GM12878 (cell line): Measurements from ENCODE around the gene TIGD1. TPM values are rescaled to one million over a fixed set of nuclear protein-coding genes. Genes with fewer than 3 reads are reported as not detected.

ENCODE experiments used
- ATAC-seq: fragments of 200-7000 bp; cut with Tn5 transposase; 3 replicates; pipeline ENCODE4 v1.9.1; 2020; ENCODE audit warnings: mild to moderate bottlenecking, moderate library complexity
- BruUV-seq: library from RNA; stranded (reverse); fragments of 400-500 nt; replicated peaks from 2 replicates; lab custom pipeline; 2021; lab: Mats Ljungman, UMichigan
- CTCF ChIA-PET: fragments of 300-600 bp; sonication (Branson Sonifier 250); formaldehyde crosslinking; extraction: SDS; loops from one replicate; lab custom pipeline; 2021; ENCODE audit warnings: inconsistent platforms; lab: Yijun Ruan, JAX
- POLR2A ChIA-PET: fragments of 350-600 bp; formaldehyde crosslinking; extraction: SDS; loops from one replicate; lab custom pipeline; 2021; ENCODE audit warnings: inconsistent platforms; lab: Charles Lee
- RAD21 ChIA-PET: fragments of 300-600 bp; sonication (Branson Sonifier 250); formaldehyde crosslinking; loops from one replicate; lab custom pipeline; 2023; ENCODE audit warnings: antibody characterized with exemption; ENCODE audit not compliant: unreplicated experiment; lab: Charles Lee
- SMC1A ChIA-PET: fragments of 300-600 bp; sonication (Branson Sonifier 250); formaldehyde crosslinking; loops from one replicate; lab custom pipeline; 2023; ENCODE audit not compliant: unreplicated experiment, uncharacterized antibody; lab: Charles Lee
- DNase-seq: peaks from one replicate; pipeline ENCODE4 v3.0.0-alpha.2; 2011; ENCODE audit warnings: low read depth, low spot score
- FAIRE-seq: peaks from 3 replicates; lab custom pipeline; 2011; peaks lifted over from hg19 to GRCh38; lab: Jason Lieb, UNC
- H2AFZ ChIP-seq: 2 replicates; pipeline ENCODE4 v1.6.0; 2011; ENCODE audit warnings: low read depth, low read length, control low read depth; ENCODE audit not compliant: control insufficient read depth
- H3K27ac ChIP-seq: 2 replicates; pipeline ENCODE4 v1.5.1; 2011; ENCODE audit warnings: control low read depth; ENCODE audit not compliant: control insufficient read depth, insufficient read depth
- H3K27me3 ChIP-seq, 2 experiments: replicated peaks in 1 of 2; 2 replicates each; pipeline versions ENCODE4 v1.6.0 to v1.6.1; 2011; ENCODE audit warnings: low read length in 1 of 2; ENCODE audit not compliant: control insufficient read depth in 2 of 2, insufficient read depth in 2 of 2
- H3K36me3 ChIP-seq, 2 experiments: 2 replicates each; pipeline ENCODE4 v1.5.1; 2011; ENCODE audit warnings: low read length in 1 of 2; ENCODE audit not compliant: control insufficient read depth in 2 of 2, insufficient read depth in 2 of 2
- H3K4me1 ChIP-seq: 2 replicates; pipeline ENCODE4 v1.6.1; 2011; ENCODE audit warnings: mild to moderate bottlenecking, low read length, moderate library complexity, mixed read lengths; ENCODE audit not compliant: control insufficient read depth, insufficient read depth
- H3K4me2 ChIP-seq: 2 replicates; pipeline ENCODE4 v1.6.0; 2011; ENCODE audit warnings: control low read depth; ENCODE audit not compliant: control insufficient read depth, insufficient read depth
- H3K4me3 ChIP-seq: fragments of 200-600 bp; sonication (generic); 2 replicates; pipeline ENCODE4 v1.5.1; 2016
- H3K79me2 ChIP-seq: 2 replicates; pipeline ENCODE4 v1.6.0; 2011; ENCODE audit warnings: low read length; ENCODE audit not compliant: control insufficient read depth, insufficient read depth
- H3K9ac ChIP-seq: 2 replicates; pipeline ENCODE4 v1.8.0; 2011; ENCODE audit warnings: low read length, control low read depth, mixed read lengths; ENCODE audit not compliant: control insufficient read depth, insufficient read depth
- H3K9me3 ChIP-seq: replicated peaks from 3 replicates; pipeline ENCODE4 v1.5.1; 2011; ENCODE audit warnings: mild to moderate bottlenecking, low read length; ENCODE audit not compliant: control insufficient read depth, insufficient read depth
- H4K20me1 ChIP-seq: 2 replicates; pipeline ENCODE4 v1.6.0; 2011; ENCODE audit not compliant: control insufficient read depth, insufficient read depth
- BHLHE40 ChIP-seq, 2 experiments: fragments of 450-650 bp in 1 of 2; IDR thresholded peaks; 2 replicates each; pipeline ENCODE4 v1.6.1; 2011 to 2017; ENCODE audit warnings: low read depth in 2 of 2, borderline replicate concordance in 1 of 2, improper control_type of control experiment in 1 of 2, low read length in 1 of 2, mild to moderate bottlenecking in 1 of 2
- CHD4 ChIP-seq: fragments of 200-600 bp; sonication (generic); IDR thresholded peaks from 2 replicates; pipeline ENCODE4 v1.6.1; 2016; ENCODE audit warnings: mild to moderate bottlenecking
- CTCF ChIP-seq, 3 experiments: IDR thresholded peaks in 2 of 3; conservative IDR thresholded peaks in 1 of 3; 2 replicates each; pipeline ENCODE4 v1.5.1; 2011; ENCODE audit warnings: low read depth in 3 of 3, low read length in 3 of 3, mild to moderate bottlenecking in 3 of 3, control low read depth in 2 of 3, moderate library complexity in 2 of 3, inconsistent platforms in 1 of 3, mixed read lengths in 1 of 3; ENCODE audit not compliant: control insufficient read depth in 2 of 3, insufficient read depth in 1 of 3; ENCODE audit errors: extremely low read depth in 1 of 3
- E4F1 ChIP-seq: fragments of 450-650 bp; IDR thresholded peaks from 2 replicates; pipeline ENCODE4 v1.6.1; 2018; ENCODE audit warnings: borderline replicate concordance, mild to moderate bottlenecking; ENCODE audit not compliant: partially characterized antibody
- FOXK2 ChIP-seq: fragments of 450-650 bp; IDR thresholded peaks from 2 replicates; pipeline ENCODE4 v1.6.1; 2017; ENCODE audit warnings: mild to moderate bottlenecking, moderate library complexity
- IKZF1 ChIP-seq: fragments of 450-650 bp; conservative IDR thresholded peaks from 2 replicates; pipeline ENCODE4 v1.6.1; 2017; ENCODE audit warnings: antibody characterized with exemption, mild to moderate bottlenecking
- LARP7 ChIP-seq: fragments of 450-650 bp; IDR thresholded peaks from 2 replicates; pipeline ENCODE4 v1.6.1; 2017; ENCODE audit warnings: mild to moderate bottlenecking
- RAD21 ChIP-seq: IDR thresholded peaks from 2 replicates; pipeline ENCODE4 v1.6.1; 2011; ENCODE audit warnings: mild to moderate bottlenecking, low read depth, low read length, moderate library complexity; ENCODE audit not compliant: insufficient read depth
- SMC3 ChIP-seq: IDR thresholded peaks from 2 replicates; pipeline ENCODE4 v1.6.1; 2011; ENCODE audit warnings: low read length, improper control_type of control experiment, borderline replicate concordance
- USF1 ChIP-seq: IDR thresholded peaks from 2 replicates; pipeline ENCODE4 v1.6.1; 2011; ENCODE audit warnings: borderline replicate concordance, low read depth, mild to moderate bottlenecking, moderate library complexity, mixed read lengths, low read length; ENCODE audit not compliant: insufficient read depth; ENCODE audit errors: extremely low read length
- WGBS: methylation state at CpG from one replicate; pipeline ENCODE4 v1.1.6; 2016; ENCODE audit warnings: low lambda C conversion rate; ENCODE audit not compliant: insufficient replicate concordance, insufficient coverage; ENCODE audit errors: missing lambda C conversion rate; 5-methylcytosine and 5-hydroxymethylcytosine counted together
- in situ Hi-C: fragments of 300-500 bp; cut with MboI; formaldehyde crosslinking; loops from 9 replicates; pipeline ENCODE4 v1.14.3; 2018; ENCODE audit warnings: mixed read lengths
- intact Hi-C: fragments of 100-400 bp; cut with micrococcal nuclease; formaldehyde crosslinking; loops from one replicate; pipeline ENCODE4 v1.14.2; 2022; ENCODE audit not compliant: unreplicated experiment
- polyA plus RNA-seq, 11 experiments: library from polyadenylated mRNA; depleted of rRNA in 4 of 11; unstranded in 6 of 11; stranded (reverse) in 5 of 11; fragments of >200 nt; fragmentation: Nextera tagmentation in 4 of 11; fragmentation: Illumina TruSeq in 1 of 11; extraction: Ambion mirVana in 4 of 11; extraction: Trizol in 1 of 11; gene quantifications; 1 replicate in 1 of 11; 2 replicates in 10 of 11; pipeline versions ENCODE4 v1.2.1 to v1.2.3, GENCODE V29; 2011 to 2016; ENCODE audit warnings: inconsistent platforms in 2 of 11, missing spikeins in 2 of 11, low read depth in 1 of 11
- total RNA-seq, 4 experiments: library from RNA; depleted of rRNA in 3 of 4; stranded (reverse); fragments of >200 nt in 3 of 4; fragmentation: Illumina TruSeq in 1 of 4; extraction: Trizol in 1 of 4; gene quantifications; 2 replicates each; pipeline versions ENCODE4 v1.2.1 to v1.2.3, GENCODE V29; 2013 to 2021

The TIGD1 gene
- total and polyA plus RNA-seq, 10 of the 15 experiments (the other 5 are each of a cell fraction or from before 2014, with no cell fraction given): 1.4 to 8.4 (median 5.6) TPM

- TF ChIP-seq CHD4 (no peak), RAD21 (peak; percentile 65), BHLHE40 (IDR thresholded peaks at IDR 0.05; ENCODE audit: borderline replicate concordance in 1 of 2, low read depth in 2 of 2, low read length in 1 of 2) (peak in 1 of 2 experiments; percentile 28; a peak in 2 of 4 replicates), E4F1 (no peak), LARP7 (0 out of 2 replicates have a peak, but pooled peaks have one; percentile 44), FOXK2 (no peak), IKZF1 (0 out of 2 replicates have a peak, but pooled peaks have one; percentile 15), SMC3 (peak; percentile 16; the same call in 1 of the 2 replicates), USF1 (no peak), CTCF (IDR thresholded peaks at IDR 0.05 in 2 of 3, conservative IDR thresholded peaks at IDR 0.05 in 1 of 3; ENCODE audit: control insufficient read depth in 2 of 3, extremely low read depth in 1 of 3, insufficient read depth in 1 of 3, low read depth in 3 of 3, low read length in 3 of 3) (peak; percentile 60 to 66 (median 64); a peak in 5 of 6 replicates)
- DNase-seq (no peak), FAIRE-seq (no peak), ATAC-seq (peak; percentile 86)
- POLR2A ChIA-PET: interaction anchor here (0.5 kb wide), 1 partner anchor 166 kb away, joined by 6 read pairs; no protein-coding TSS in a partner anchor
- no TSS peak for BruUV-seq
- Histone ChIP-seq H3K9me3 (no peaks in the 10 kb centered on the region), H3K4me2 (no peak overlapping the region), H2AFZ (no peak overlapping the region), H3K4me3 (no peak overlapping the region), H3K27me3 (peaks cover 3 to 6% of the 10 kb centered on the region in 2 experiments; a peak in 3 of 4 replicates), H3K4me1 (no peaks in the 10 kb centered on the region), H3K36me3 (no peaks in the 10 kb centered on the region), H4K20me1 (no peaks in the 10 kb centered on the region), H3K27ac (no peak overlapping the region), H3K9ac (no peak overlapping the region), H3K79me2 (no peaks in the 10 kb centered on the region)
- in situ Hi-C loops (no loop called here), intact Hi-C loops (no loop called here)
- CTCF ChIA-PET: interaction anchor here (0.7 to 1.2 kb wide), 2 partner anchors 10 to 1012 kb away, joined by 3 read pairs; no protein-coding TSS in a partner anchor
- SMC1A ChIA-PET: no interaction called here
- WGBS: 23% methylated on average over 43 of the region's 66 CpGs
- RAD21 ChIA-PET: no interaction called here
These were observed 28.3 kb downstream of the TIGD1 start for GRCh38 chr2:232521959-232522622.
